GM23338 (cell line): ENCODE results near the gene CABCOCO1. TPM values are rescaled to one million over a fixed set of nuclear protein-coding genes. Genes with fewer than 3 reads are reported as not detected.

ENCODE experiments used
- ATAC-seq: fragments of 200-7000 bp; cut with Tn5 transposase; 3 replicates; pipeline ENCODE4 v1.9.1; 2020
- DNase-seq: peaks from one replicate; pipeline ENCODE4 v3.0.0-alpha.2; 2015; ENCODE audit warnings: low spot score
- H2AFZ ChIP-seq: fragments of 200-600 bp; sonication (generic); 2 replicates; pipeline ENCODE4 v1.8.0; 2016; ENCODE audit warnings: antibody characterized with exemption, mild to moderate bottlenecking, moderate library complexity
- H3F3A ChIP-seq: fragments of 200-600 bp; sonication (generic); replicated peaks from 2 replicates; pipeline ENCODE4 v1.8.0; 2017; ENCODE audit warnings: antibody characterized with exemption, mixed run types, low read depth
- H3K27ac ChIP-seq: fragments of 200-600 bp; sonication (generic); 2 replicates; pipeline ENCODE4 v1.6.1; 2016; ENCODE audit warnings: low read depth
- H3K27me3 ChIP-seq: fragments of 200-600 bp; sonication (generic); 2 replicates; pipeline ENCODE4 v1.8.0; 2016; ENCODE audit warnings: mild to moderate bottlenecking, mixed run types, moderate library complexity; ENCODE audit not compliant: insufficient read depth
- H3K36me3 ChIP-seq: fragments of 200-600 bp; sonication (generic); 2 replicates; pipeline ENCODE4 v1.8.0; 2016; ENCODE audit warnings: mild to moderate bottlenecking; ENCODE audit not compliant: insufficient read depth
- H3K4me1 ChIP-seq: fragments of 200-600 bp; sonication (generic); 2 replicates; pipeline ENCODE4 v1.8.0; 2016; ENCODE audit warnings: mild to moderate bottlenecking, moderate library complexity; ENCODE audit not compliant: insufficient read depth
- H3K4me2 ChIP-seq: fragments of 200-600 bp; sonication (generic); 2 replicates; pipeline ENCODE4 v1.7.1; 2017; ENCODE audit warnings: mixed run types
- H3K4me3 ChIP-seq: fragments of 200-600 bp; sonication (generic); 2 replicates; pipeline ENCODE4 v1.6.1; 2016; ENCODE audit warnings: mixed run types
- H3K79me2 ChIP-seq: fragments of 200-600 bp; sonication (generic); replicated peaks from 2 replicates; pipeline ENCODE4 v1.8.0; 2017; ENCODE audit warnings: mild to moderate bottlenecking; ENCODE audit not compliant: insufficient read depth
- H3K9me2 ChIP-seq: fragments of 200-600 bp; sonication (generic); 2 replicates; pipeline ENCODE4 v1.8.0; 2017; ENCODE audit not compliant: insufficient read depth
- H4K20me1 ChIP-seq: fragments of 200-600 bp; sonication (generic); replicated peaks from 2 replicates; pipeline ENCODE4 v1.8.0; 2017; ENCODE audit warnings: mild to moderate bottlenecking; ENCODE audit not compliant: insufficient read depth
- H3K27ac Mint-ChIP-seq: 2 replicates; pipeline ENCODE4 v1.8.0; 2020; ENCODE audit warnings: inconsistent platforms, mild to moderate bottlenecking, moderate library complexity, mixed read lengths
- H3K27me3 Mint-ChIP-seq: 3 replicates; pipeline ENCODE4 v1.8.0; 2022; ENCODE audit warnings: low read depth, mild to moderate bottlenecking, moderate library complexity, mixed read lengths, inconsistent platforms; ENCODE audit not compliant: insufficient read depth, poor library complexity
- H3K36me3 Mint-ChIP-seq: 3 replicates; pipeline ENCODE4 v1.8.0; 2021; ENCODE audit warnings: low read depth, mild to moderate bottlenecking, inconsistent platforms, moderate library complexity, mixed read lengths
- H3K4me1 Mint-ChIP-seq: 3 replicates; pipeline ENCODE4 v1.8.0; 2020; ENCODE audit warnings: mild to moderate bottlenecking, inconsistent platforms, mixed read lengths
- H3K4me3 Mint-ChIP-seq: 3 replicates; pipeline ENCODE4 v1.8.0; 2021; ENCODE audit warnings: moderate library complexity, mild to moderate bottlenecking, inconsistent platforms, mixed read lengths
- H3K9me3 Mint-ChIP-seq: 3 replicates; pipeline ENCODE4 v1.8.0; 2020; ENCODE audit warnings: moderate library complexity, mild to moderate bottlenecking, inconsistent platforms, mixed read lengths
- CREB1 ChIP-seq: fragments of 250-450 bp; sonication (Bioruptor Pico); IDR thresholded peaks from 2 replicates; pipeline ENCODE4 v1.5.0; 2020; ENCODE audit warnings: low read depth, mild to moderate bottlenecking, moderate library complexity
- ETS1 ChIP-seq: IDR thresholded peaks from 2 replicates; pipeline ENCODE4 v1.6.1; 2016; ENCODE audit warnings: antibody characterized with exemption
- EZH2 ChIP-seq: fragments of 200-600 bp; sonication (generic); IDR thresholded peaks from one replicate; pipeline ENCODE4 v1.8.0; 2017; ENCODE audit warnings: antibody characterized with exemption, mild to moderate bottlenecking, low read depth; ENCODE audit not compliant: unreplicated experiment
- JUNB ChIP-seq: IDR thresholded peaks from one replicate; pipeline ENCODE4 v1.6.1; 2016; ENCODE audit warnings: antibody characterized with exemption; ENCODE audit not compliant: unreplicated experiment
- NANOG ChIP-seq: IDR thresholded peaks from 2 replicates; pipeline ENCODE4 v1.6.1; 2016; ENCODE audit warnings: antibody characterized with exemption, borderline replicate concordance
- STAT1 ChIP-seq: IDR thresholded peaks from one replicate; pipeline ENCODE4 v1.6.1; 2016; ENCODE audit warnings: antibody characterized with exemption; ENCODE audit not compliant: unreplicated experiment
- ZNF114 ChIP-seq: fragments of 250-450 bp; sonication (Bioruptor Pico); IDR thresholded peaks from 2 replicates; pipeline ENCODE4 v1.5.0; 2020; ENCODE audit warnings: mild to moderate bottlenecking, moderate library complexity
- ZNF331 ChIP-seq: fragments of 250-450 bp; sonication (Bioruptor Pico); IDR thresholded peaks from 2 replicates; pipeline ENCODE4 v1.5.0; 2020; ENCODE audit warnings: low read depth, mild to moderate bottlenecking, moderate library complexity
- ZNF462 ChIP-seq: fragments of 250-450 bp; sonication (Bioruptor Pico); IDR thresholded peaks from 2 replicates; pipeline ENCODE4 v1.5.0; 2020; ENCODE audit warnings: mild to moderate bottlenecking, moderate library complexity
- polyA plus RNA-seq: library from polyadenylated mRNA; unstranded; fragments of >200 nt; fragmentation: Nextera tagmentation; extraction: Ambion mirVana; gene quantifications from 2 replicates; pipeline ENCODE4 v1.2.1, GENCODE V29; 2016
- total RNA-seq: library from RNA; depleted of rRNA; stranded (reverse); fragments of >200 nt; shearing (Covaris generic); gene quantifications from 2 replicates; pipeline ENCODE4 v1.2.3, GENCODE V29; 2014

CABCOCO1 gene
- total and polyA plus RNA-seq, 2 experiments from 2014 or later, result not detected

- Histone ChIP-seq H3K9me2 (0 out of 2 replicates have a peak, but pooled peaks cover 7% of the 10 kb centered on the region), H2AFZ (no peak overlapping the region), H3K36me3 (no peaks in the 10 kb centered on the region), H3K4me2 (no peak overlapping the region), H4K20me1 (no peaks in the 10 kb centered on the region), H3F3A (no peaks in the 10 kb centered on the region), H3K27ac (no peak overlapping the region), H3K79me2 (no peaks in the 10 kb centered on the region), H3K4me3 (no peak overlapping the region), H3K4me1 (peaks cover 9% of the 10 kb centered on the region; the same call in 1 of the 2 replicates), H3K27me3 (no peaks in the 10 kb centered on the region)
- no peaks in the 10 kb centered on the region for H3K27me3 Mint-ChIP-seq
- H3K4me3 Mint-ChIP-seq, result no peak overlapping the region
- ATAC-seq, result no peak
- H3K9me3 Mint-ChIP-seq, result no peaks in the 10 kb centered on the region
- no peak for TF ChIP-seq NANOG
- no peak for TF ChIP-seq CREB1
- no peak for TF ChIP-seq STAT1
- no peak for TF ChIP-seq ETS1
- no peak for DNase-seq
- peaks cover 8% of the 10 kb centered on the region; the same call in 2 of the 3 replicates for H3K4me1 Mint-ChIP-seq
- no peak overlapping the region for H3K27ac Mint-ChIP-seq
- no peaks in the 10 kb centered on the region for H3K36me3 Mint-ChIP-seq
Measured at GRCh38 chr10:61779950-61780659, 117.4 kb downstream of the CABCOCO1 start.

- H3K36me3 ChIP-seq, result no peaks in the 10 kb centered on the region
- Mint-ChIP-seq H3K27me3 (no peaks in the 10 kb centered on the region), H3K4me1 (peaks cover 8% of the 10 kb centered on the region; the same call in 2 of the 3 replicates), H3K4me3 (no peak overlapping the region), H3K9me3 (no peaks in the 10 kb centered on the region), H3K27ac (no peak overlapping the region), H3K36me3 (no peaks in the 10 kb centered on the region)
- no peak overlapping the region for H3K4me2 ChIP-seq
- H3K27me3 ChIP-seq, result no peaks in the 10 kb centered on the region
- H3K4me3 ChIP-seq, result no peak overlapping the region
- H3K9me2 ChIP-seq, result 0 out of 2 replicates have a peak, but pooled peaks cover 7% of the 10 kb centered on the region
- H3F3A ChIP-seq, result no peaks in the 10 kb centered on the region
- H3K27ac ChIP-seq, result no peak overlapping the region
- H4K20me1 ChIP-seq, result no peaks in the 10 kb centered on the region
- H2AFZ ChIP-seq, result no peak overlapping the region
- ATAC-seq, result no peak
- peaks cover 9% of the 10 kb centered on the region; the same call in 1 of the 2 replicates for H3K4me1 ChIP-seq
- DNase-seq, result no peak
- H3K79me2 ChIP-seq, result no peaks in the 10 kb centered on the region
- TF ChIP-seq JUNB (no peak), STAT1 (no peak), EZH2 (no peak), ZNF114 (CRISPR knock-in tag) (no peak), CREB1 (no peak), ZNF462 (CRISPR knock-in tag) (no peak), ETS1 (no peak), NANOG (no peak), ZNF331 (CRISPR knock-in tag) (no peak)
Measured at GRCh38 chr10:61780732-61781131, 118.0 kb downstream of the CABCOCO1 start.
